GM12878 (cell line): ENCODE results near the gene SNX17. TPM values are rescaled to one million over a fixed set of nuclear protein-coding genes. Genes with fewer than 3 reads are reported as not detected.
A peak's percentile ranks its signal among the peaks of the same experiment; 100 is the strongest.

Experiments used
- CBX3 ChIP-seq: fragments of 200-600 bp; sonication (generic); IDR thresholded peaks from 2 replicates; pipeline ENCODE4 v1.6.1; 2016; ENCODE audit warnings: low read depth, borderline replicate concordance
- CREB1 ChIP-seq: IDR thresholded peaks from 2 replicates; pipeline ENCODE4 v1.6.1; 2012; ENCODE audit warnings: low read depth, mild to moderate bottlenecking, inconsistent platforms
- EZH2 ChIP-seq: IDR thresholded peaks from 2 replicates; pipeline ENCODE4 v1.6.1; 2012; ENCODE audit warnings: low read depth, mild to moderate bottlenecking, control low read depth, inconsistent platforms, low read length, borderline replicate concordance; ENCODE audit not compliant: control insufficient read depth
- FOXK2 ChIP-seq: fragments of 450-650 bp; IDR thresholded peaks from 2 replicates; pipeline ENCODE4 v1.6.1; 2017; ENCODE audit warnings: mild to moderate bottlenecking, moderate library complexity
- HCFC1 ChIP-seq: fragments of 150-350 bp; IDR thresholded peaks from 2 replicates; pipeline ENCODE4 v1.6.1; 2014; ENCODE audit warnings: low read length
- IRF3 ChIP-seq: fragments of 450-650 bp; IDR thresholded peaks from 2 replicates; pipeline ENCODE4 v1.6.1; 2014; ENCODE audit warnings: mild to moderate bottlenecking
- KAT2A ChIP-seq: conservative IDR thresholded peaks from 2 replicates; pipeline ENCODE4 v1.6.1; 2011; ENCODE audit warnings: low read depth, low read length; ENCODE audit not compliant: control insufficient read depth
- MAX ChIP-seq: IDR thresholded peaks from 2 replicates; pipeline ENCODE4 v1.6.1; 2012; ENCODE audit warnings: low read depth, low read length, improper control_type of control experiment
- NBN ChIP-seq: fragments of 450-650 bp; IDR thresholded peaks from 2 replicates; pipeline ENCODE4 v1.6.1; 2016
- NFIC ChIP-seq: IDR thresholded peaks from 2 replicates; pipeline ENCODE4 v1.6.1; 2012; ENCODE audit warnings: low read depth, mild to moderate bottlenecking, inconsistent platforms, low read length, moderate library complexity
- POLR2A ChIP-seq: IDR thresholded peaks from 2 replicates; pipeline ENCODE4 v1.6.1; 2011; ENCODE audit warnings: low read depth, mild to moderate bottlenecking, low read length
- POU2F2 ChIP-seq: IDR thresholded peaks from 3 replicates; pipeline ENCODE4 v1.6.1; 2011; ENCODE audit warnings: low read depth, mild to moderate bottlenecking, low read length, borderline replicate concordance
- RFX5 ChIP-seq: IDR thresholded peaks from 2 replicates; pipeline ENCODE4 v1.6.1; 2011; ENCODE audit warnings: low read depth, low read length, improper control_type of control experiment
- SIN3A ChIP-seq: IDR thresholded peaks from 2 replicates; pipeline ENCODE4 v1.6.1; 2012; ENCODE audit warnings: low read depth, low read length, improper control_type of control experiment
- SMC3 ChIP-seq: IDR thresholded peaks from 2 replicates; pipeline ENCODE4 v1.6.1; 2011; ENCODE audit warnings: low read length, improper control_type of control experiment, borderline replicate concordance
- STAT1 ChIP-seq: fragments of 450-650 bp; conservative IDR thresholded peaks from 2 replicates; pipeline ENCODE4 v1.6.1; 2014; ENCODE audit warnings: antibody characterized with exemption, mild to moderate bottlenecking
- ZBED1 ChIP-seq: IDR thresholded peaks from 2 replicates; pipeline ENCODE4 v1.6.1; 2016; ENCODE audit warnings: borderline replicate concordance
- polyA plus RNA-seq, 11 experiments: library from polyadenylated mRNA; depleted of rRNA in 4 of 11; unstranded in 6 of 11; stranded (reverse) in 5 of 11; fragments of >200 nt; fragmentation: Nextera tagmentation in 4 of 11; fragmentation: Illumina TruSeq in 1 of 11; extraction: Ambion mirVana in 4 of 11; extraction: Trizol in 1 of 11; gene quantifications; 1 replicate in 1 of 11; 2 replicates in 10 of 11; pipeline versions ENCODE4 v1.2.1 to v1.2.3, GENCODE V29; 2011 to 2016; ENCODE audit warnings: inconsistent platforms in 2 of 11, missing spikeins in 2 of 11, low read depth in 1 of 11
- total RNA-seq, 4 experiments: library from RNA; depleted of rRNA in 3 of 4; stranded (reverse); fragments of >200 nt in 3 of 4; fragmentation: Illumina TruSeq in 1 of 4; extraction: Trizol in 1 of 4; gene quantifications; 2 replicates each; pipeline versions ENCODE4 v1.2.1 to v1.2.3, GENCODE V29; 2013 to 2021
- TF ChIP-seq, protein P1 (sequence below), 3 experiments: IDR thresholded peaks in 2 of 3; conservative IDR thresholded peaks in 1 of 3; 2 replicates each; pipeline ENCODE4 v1.5.1; 2011; ENCODE audit warnings: low read depth in 3 of 3, low read length in 3 of 3, mild to moderate bottlenecking in 3 of 3, control low read depth in 2 of 3, moderate library complexity in 2 of 3, inconsistent platforms in 1 of 3, mixed read lengths in 1 of 3; ENCODE audit not compliant: control insufficient read depth in 2 of 3, insufficient read depth in 1 of 3; ENCODE audit errors: extremely low read depth in 1 of 3
- TF ChIP-seq, protein P2 (sequence below): IDR thresholded peaks from 2 replicates; pipeline ENCODE4 v1.6.1; 2012; ENCODE audit warnings: low read depth, low read length, improper control_type of control experiment
- TF ChIP-seq, protein P3 (sequence below): fragments of 150-350 bp; IDR thresholded peaks from 2 replicates; pipeline ENCODE4 v1.6.1; 2016; ENCODE audit warnings: low read depth, low read length
- TF ChIP-seq, protein P4 (sequence below): fragments of 450-650 bp; IDR thresholded peaks from 2 replicates; pipeline ENCODE4 v1.6.1; 2016; ENCODE audit warnings: mild to moderate bottlenecking

SNX17 gene
- total and polyA plus RNA-seq, 10 of the 15 experiments (the other 5 are each of a cell fraction or from before 2014, with no cell fraction given) = 6.5 to 116 (median 84.4) TPM

DNA sequence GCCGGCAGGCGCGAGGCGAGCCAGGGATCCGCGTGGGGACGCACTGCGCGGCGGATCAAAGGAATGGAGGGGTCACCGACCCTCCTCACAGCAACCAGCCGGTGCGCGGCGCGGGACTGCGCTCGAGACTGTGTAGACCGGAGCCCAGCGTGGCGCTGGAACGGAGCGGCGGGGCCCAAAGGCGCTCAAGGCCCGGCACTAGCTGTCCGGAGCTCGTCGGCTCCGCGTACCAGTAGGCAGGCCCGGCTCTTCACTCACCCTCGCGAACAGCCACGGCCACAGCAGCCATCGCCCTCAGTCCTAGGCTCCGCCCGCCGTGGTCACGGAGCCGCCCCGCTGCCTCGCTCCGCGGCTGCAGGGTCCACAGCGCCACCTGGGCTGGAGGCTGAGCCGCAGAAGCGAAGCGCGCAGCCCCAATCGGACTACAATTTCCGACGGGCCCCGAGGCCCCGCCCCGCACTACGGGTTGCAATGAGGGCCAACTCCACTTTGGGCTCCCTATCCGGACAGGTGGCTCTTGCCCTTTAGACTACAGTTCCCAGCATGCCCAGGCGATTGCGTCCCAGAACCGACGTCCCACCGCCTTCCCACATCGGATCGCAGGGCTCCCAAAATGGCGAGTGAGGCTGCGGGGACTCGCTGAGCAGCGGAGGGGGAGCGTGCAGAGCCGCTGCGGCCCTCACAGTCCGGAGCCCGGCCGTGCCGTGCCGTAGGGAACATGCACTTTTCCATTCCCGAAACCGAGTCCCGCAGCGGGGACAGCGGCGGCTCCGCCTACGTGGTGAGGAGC, at the start of gene SNX17, which contains the start of gene EIF2B4 (continued):
- TF ChIP-seq, protein P1, sequence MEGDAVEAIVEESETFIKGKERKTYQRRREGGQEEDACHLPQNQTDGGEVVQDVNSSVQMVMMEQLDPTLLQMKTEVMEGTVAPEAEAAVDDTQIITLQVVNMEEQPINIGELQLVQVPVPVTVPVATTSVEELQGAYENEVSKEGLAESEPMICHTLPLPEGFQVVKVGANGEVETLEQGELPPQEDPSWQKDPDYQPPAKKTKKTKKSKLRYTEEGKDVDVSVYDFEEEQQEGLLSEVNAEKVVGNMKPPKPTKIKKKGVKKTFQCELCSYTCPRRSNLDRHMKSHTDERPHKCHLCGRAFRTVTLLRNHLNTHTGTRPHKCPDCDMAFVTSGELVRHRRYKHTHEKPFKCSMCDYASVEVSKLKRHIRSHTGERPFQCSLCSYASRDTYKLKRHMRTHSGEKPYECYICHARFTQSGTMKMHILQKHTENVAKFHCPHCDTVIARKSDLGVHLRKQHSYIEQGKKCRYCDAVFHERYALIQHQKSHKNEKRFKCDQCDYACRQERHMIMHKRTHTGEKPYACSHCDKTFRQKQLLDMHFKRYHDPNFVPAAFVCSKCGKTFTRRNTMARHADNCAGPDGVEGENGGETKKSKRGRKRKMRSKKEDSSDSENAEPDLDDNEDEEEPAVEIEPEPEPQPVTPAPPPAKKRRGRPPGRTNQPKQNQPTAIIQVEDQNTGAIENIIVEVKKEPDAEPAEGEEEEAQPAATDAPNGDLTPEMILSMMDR (IDR thresholded peaks at IDR 0.05 in 2 of 3, conservative IDR thresholded peaks at IDR 0.05 in 1 of 3; ENCODE audit: control insufficient read depth in 2 of 3, extremely low read depth in 1 of 3, insufficient read depth in 1 of 3, low read depth in 3 of 3, low read length in 3 of 3) = peak; percentile 74 to 99 (median 85); a peak in 5 of 6 replicates
- TF ChIP-seq NBN (peak; percentile 91), HCFC1 (peak; percentile 99), EZH2 (no peak), IRF3 (no peak), MAX (peak; percentile 69; the same call in 1 of the 2 replicates), SIN3A (peak; percentile 75), SMC3 (peak; percentile 46; the same call in 1 of the 2 replicates), CBX3 (no peak), KAT2A (no peak), POU2F2 (peak; percentile 62; the same call in 1 of the 3 replicates), NFIC (no peak), RFX5 (0 out of 2 replicates have a peak, but pooled peaks have one; percentile 36), POLR2A (peak; percentile 95), ZBED1 (no peak), CREB1 (peak; percentile 94), FOXK2 (no peak), STAT1 (peak; percentile 74; the same call in 1 of the 2 replicates)
- TF ChIP-seq, protein P2, sequence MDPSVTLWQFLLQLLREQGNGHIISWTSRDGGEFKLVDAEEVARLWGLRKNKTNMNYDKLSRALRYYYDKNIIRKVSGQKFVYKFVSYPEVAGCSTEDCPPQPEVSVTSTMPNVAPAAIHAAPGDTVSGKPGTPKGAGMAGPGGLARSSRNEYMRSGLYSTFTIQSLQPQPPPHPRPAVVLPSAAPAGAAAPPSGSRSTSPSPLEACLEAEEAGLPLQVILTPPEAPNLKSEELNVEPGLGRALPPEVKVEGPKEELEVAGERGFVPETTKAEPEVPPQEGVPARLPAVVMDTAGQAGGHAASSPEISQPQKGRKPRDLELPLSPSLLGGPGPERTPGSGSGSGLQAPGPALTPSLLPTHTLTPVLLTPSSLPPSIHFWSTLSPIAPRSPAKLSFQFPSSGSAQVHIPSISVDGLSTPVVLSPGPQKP = peak; percentile 75; the same call in 1 of the 2 replicates
- TF ChIP-seq, protein P3, sequence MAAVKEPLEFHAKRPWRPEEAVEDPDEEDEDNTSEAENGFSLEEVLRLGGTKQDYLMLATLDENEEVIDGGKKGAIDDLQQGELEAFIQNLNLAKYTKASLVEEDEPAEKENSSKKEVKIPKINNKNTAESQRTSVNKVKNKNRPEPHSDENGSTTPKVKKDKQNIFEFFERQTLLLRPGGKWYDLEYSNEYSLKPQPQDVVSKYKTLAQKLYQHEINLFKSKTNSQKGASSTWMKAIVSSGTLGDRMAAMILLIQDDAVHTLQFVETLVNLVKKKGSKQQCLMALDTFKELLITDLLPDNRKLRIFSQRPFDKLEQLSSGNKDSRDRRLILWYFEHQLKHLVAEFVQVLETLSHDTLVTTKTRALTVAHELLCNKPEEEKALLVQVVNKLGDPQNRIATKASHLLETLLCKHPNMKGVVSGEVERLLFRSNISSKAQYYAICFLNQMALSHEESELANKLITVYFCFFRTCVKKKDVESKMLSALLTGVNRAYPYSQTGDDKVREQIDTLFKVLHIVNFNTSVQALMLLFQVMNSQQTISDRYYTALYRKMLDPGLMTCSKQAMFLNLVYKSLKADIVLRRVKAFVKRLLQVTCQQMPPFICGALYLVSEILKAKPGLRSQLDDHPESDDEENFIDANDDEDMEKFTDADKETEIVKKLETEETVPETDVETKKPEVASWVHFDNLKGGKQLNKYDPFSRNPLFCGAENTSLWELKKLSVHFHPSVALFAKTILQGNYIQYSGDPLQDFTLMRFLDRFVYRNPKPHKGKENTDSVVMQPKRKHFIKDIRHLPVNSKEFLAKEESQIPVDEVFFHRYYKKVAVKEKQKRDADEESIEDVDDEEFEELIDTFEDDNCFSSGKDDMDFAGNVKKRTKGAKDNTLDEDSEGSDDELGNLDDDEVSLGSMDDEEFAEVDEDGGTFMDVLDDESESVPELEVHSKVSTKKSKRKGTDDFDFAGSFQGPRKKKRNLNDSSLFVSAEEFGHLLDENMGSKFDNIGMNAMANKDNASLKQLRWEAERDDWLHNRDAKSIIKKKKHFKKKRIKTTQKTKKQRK = no peak
- TF ChIP-seq, protein P4, sequence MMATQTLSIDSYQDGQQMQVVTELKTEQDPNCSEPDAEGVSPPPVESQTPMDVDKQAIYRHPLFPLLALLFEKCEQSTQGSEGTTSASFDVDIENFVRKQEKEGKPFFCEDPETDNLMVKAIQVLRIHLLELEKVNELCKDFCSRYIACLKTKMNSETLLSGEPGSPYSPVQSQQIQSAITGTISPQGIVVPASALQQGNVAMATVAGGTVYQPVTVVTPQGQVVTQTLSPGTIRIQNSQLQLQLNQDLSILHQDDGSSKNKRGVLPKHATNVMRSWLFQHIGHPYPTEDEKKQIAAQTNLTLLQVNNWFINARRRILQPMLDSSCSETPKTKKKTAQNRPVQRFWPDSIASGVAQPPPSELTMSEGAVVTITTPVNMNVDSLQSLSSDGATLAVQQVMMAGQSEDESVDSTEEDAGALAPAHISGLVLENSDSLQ = 0 out of 2 replicates have a peak, but pooled peaks have one; percentile 7
